ENCODE results near the gene BANP. TPM values are rescaled to one million over a fixed set of nuclear protein-coding genes. Genes with fewer than 3 reads are reported as not detected.
A peak's percentile ranks its signal among the peaks of the same experiment; 100 is the strongest.

BANP gene
- total RNA-seq, 1 donor from 2014 or later: 28.2 TPM

DNA sequence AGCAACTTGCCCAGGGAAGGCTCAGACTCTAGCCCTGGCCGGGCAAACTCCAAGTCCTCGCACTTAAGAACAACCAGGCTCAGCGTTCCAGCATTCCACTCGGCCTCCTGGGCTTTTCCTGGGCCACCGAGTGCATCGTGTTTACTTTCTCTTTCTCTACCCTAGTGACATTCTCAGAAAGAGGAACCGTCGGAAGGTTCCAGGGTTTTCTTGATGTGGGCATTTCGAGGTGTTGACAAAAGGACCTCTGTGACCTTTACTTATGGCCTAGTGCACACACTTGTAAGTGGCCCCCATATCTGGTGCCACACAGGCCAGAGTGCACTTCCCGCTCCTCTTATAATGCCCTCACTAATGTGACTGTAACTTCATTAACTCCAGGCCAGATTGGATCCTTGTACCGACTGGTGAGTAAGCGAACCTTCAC, 3.1 kb upstream of the BANP start:
- H3K9me3 ChIP-seq (ENCODE audit: control insufficient read depth in 3 of 3, low read length in 3 of 3): no peaks in the 10 kb centered on the region
- no peaks in the 10 kb centered on the region for H3K36me3 ChIP-seq (ENCODE audit: control insufficient read depth in 3 of 3, insufficient read depth in 3 of 3, low read length in 3 of 3)
- H3K27ac ChIP-seq (ENCODE audit: low read depth, low read length): no peak overlapping the region
- H3K4me1 ChIP-seq (ENCODE audit: control insufficient read depth in 3 of 3, insufficient read depth in 3 of 3, low read length in 3 of 3): peaks cover 18 to 21% (median 20%) of the 10 kb centered on the region in 3 donors
- H3K9ac ChIP-seq (ENCODE audit: low read depth in 1 of 3, low read length in 3 of 3): peak overlapping the region in 1 of 3 donors; percentile 16
- no peak overlapping the region for H3K4me3 ChIP-seq (ENCODE audit: low read length in 3 of 3)
- peaks cover 0 to 10% (median 0%) of the 10 kb centered on the region in 3 donors for H3K27me3 ChIP-seq (ENCODE audit: control insufficient read depth in 3 of 3, insufficient read depth in 3 of 3, low read length in 3 of 3)

DNA sequence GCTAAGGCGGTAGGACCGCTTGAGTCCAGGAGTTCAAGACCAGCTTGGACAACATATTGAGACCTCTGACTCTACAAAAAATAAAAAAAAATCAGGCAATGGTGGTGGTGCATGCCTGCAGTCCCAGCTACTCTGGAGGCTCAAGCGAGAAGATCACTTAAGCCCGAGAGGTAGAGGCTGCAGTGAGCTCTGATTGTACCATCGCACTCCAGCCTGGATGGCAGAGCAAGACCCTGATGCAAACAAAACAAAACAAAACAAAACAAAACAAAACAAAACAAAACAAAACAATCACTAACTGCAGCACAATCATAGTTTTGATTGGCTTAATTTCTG, 2.5 kb upstream of the BANP start:
- H3K9ac ChIP-seq (ENCODE audit: low read depth in 1 of 3, low read length in 3 of 3): no peak overlapping the region
- H3K9me3 ChIP-seq (ENCODE audit: control insufficient read depth in 3 of 3, low read length in 3 of 3): no peaks in the 10 kb centered on the region
- peaks cover 22 to 24% (median 23%) of the 10 kb centered on the region in 3 donors for H3K4me1 ChIP-seq (ENCODE audit: control insufficient read depth in 3 of 3, insufficient read depth in 3 of 3, low read length in 3 of 3)
- peaks cover 0 to 10% (median 0%) of the 10 kb centered on the region in 3 donors for H3K27me3 ChIP-seq (ENCODE audit: control insufficient read depth in 3 of 3, insufficient read depth in 3 of 3, low read length in 3 of 3)
- no peak overlapping the region for H3K4me3 ChIP-seq (ENCODE audit: low read length in 3 of 3)
- no peak overlapping the region for H3K27ac ChIP-seq (ENCODE audit: low read depth, low read length)
- no peaks in the 10 kb centered on the region for H3K36me3 ChIP-seq (ENCODE audit: control insufficient read depth in 3 of 3, insufficient read depth in 3 of 3, low read length in 3 of 3)

DNA sequence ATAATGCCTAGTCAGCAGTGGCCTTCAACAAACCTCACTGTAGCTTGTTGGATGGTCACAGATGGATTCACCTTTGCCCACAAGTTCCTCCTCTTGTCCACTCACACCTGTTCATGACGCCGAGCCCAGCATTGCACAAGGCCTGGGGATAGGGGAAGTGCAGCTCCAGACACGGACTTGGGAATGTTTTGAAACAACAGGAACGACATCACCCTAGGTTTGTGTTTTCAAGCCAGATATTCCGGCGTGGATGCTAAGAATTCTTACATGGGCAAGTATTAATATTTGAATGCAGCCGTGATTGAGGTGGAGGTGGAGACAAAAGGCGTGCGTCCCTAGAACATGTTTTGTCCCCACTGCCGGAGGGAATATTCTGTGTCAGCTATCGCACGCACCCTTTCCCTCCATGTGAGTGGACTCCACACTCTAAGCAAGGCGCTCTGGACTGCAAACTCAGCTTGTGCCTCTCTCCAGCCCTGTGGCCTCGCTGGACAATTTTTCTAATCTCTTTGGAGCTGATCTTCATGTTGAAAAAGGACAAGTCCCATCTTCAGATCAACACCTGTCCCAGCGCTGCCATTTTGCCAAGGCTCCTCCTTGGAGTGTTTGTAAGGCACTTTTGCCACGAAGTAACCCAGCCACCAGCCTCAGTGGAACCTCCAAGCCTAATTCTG, 2.0 kb upstream of the BANP start:
- H3K27me3 ChIP-seq (ENCODE audit: control insufficient read depth in 3 of 3, insufficient read depth in 3 of 3, low read length in 3 of 3): peaks cover 0 to 10% (median 0%) of the 10 kb centered on the region in 3 donors
- H3K9me3 ChIP-seq (ENCODE audit: control insufficient read depth in 3 of 3, low read length in 3 of 3): no peaks in the 10 kb centered on the region
- no peak overlapping the region for H3K4me3 ChIP-seq (ENCODE audit: low read length in 3 of 3)
- H3K4me1 ChIP-seq (ENCODE audit: control insufficient read depth in 3 of 3, insufficient read depth in 3 of 3, low read length in 3 of 3): peaks cover 23 to 27% (median 25%) of the 10 kb centered on the region in 3 donors
- H3K36me3 ChIP-seq (ENCODE audit: control insufficient read depth in 3 of 3, insufficient read depth in 3 of 3, low read length in 3 of 3): peaks cover 0 to 2% (median 0%) of the 10 kb centered on the region in 3 donors
- H3K9ac ChIP-seq (ENCODE audit: low read depth in 1 of 3, low read length in 3 of 3): no peak overlapping the region
- no peak overlapping the region for H3K27ac ChIP-seq (ENCODE audit: low read depth, low read length)

- Histone ChIP-seq H3K36me3 (ENCODE audit: control insufficient read depth in 3 of 3, insufficient read depth in 3 of 3, low read length in 3 of 3) (peaks cover 1 to 6% (median 2%) of the 10 kb centered on the region in 3 donors), H3K27me3 (ENCODE audit: control insufficient read depth in 3 of 3, insufficient read depth in 3 of 3, low read length in 3 of 3) (peaks cover 0 to 3% (median 0%) of the 10 kb centered on the region in 3 donors), H3K4me1 (ENCODE audit: control insufficient read depth in 3 of 3, insufficient read depth in 3 of 3, low read length in 3 of 3) (peaks cover 35 to 45% (median 40%) of the 10 kb centered on the region in 3 donors), H3K4me3 (ENCODE audit: low read length in 3 of 3) (peak overlapping the region; percentile 86 to 97 (median 90)), H3K27ac (ENCODE audit: low read depth, low read length) (peak overlapping the region; percentile 92), H3K9ac (ENCODE audit: low read depth in 1 of 3, low read length in 3 of 3) (peak overlapping the region; percentile 95 to 98 (median 95)), H3K9me3 (ENCODE audit: control insufficient read depth in 3 of 3, low read length in 3 of 3) (no peaks in the 10 kb centered on the region)
These were observed 611 bp downstream of the BANP start for GRCh38 chr16:87951552-87952538.

DNA sequence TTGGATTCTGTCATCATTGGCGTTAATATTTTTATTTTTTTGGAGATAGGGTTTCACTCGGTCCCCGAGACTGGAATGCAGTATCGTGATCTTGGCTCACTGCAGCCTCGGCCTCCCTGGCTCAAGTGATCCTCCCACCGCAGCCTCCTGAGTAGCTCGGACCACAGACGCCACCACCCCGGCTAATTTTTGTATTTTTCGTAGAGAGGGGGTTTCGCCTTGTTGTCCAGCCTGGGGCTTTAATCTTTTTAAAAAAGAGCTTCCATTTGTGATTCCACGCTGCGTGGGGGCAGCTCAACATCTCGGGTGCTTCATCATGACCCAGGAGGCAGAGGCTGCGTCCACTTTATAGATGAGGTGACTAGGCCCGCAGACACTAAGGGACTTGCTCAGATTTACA, 1.5 kb downstream of the BANP start:
- H3K4me3 ChIP-seq (ENCODE audit: low read length in 3 of 3): peak overlapping the region in 2 of 3 donors; percentile 86 to 90
- H3K9ac ChIP-seq (ENCODE audit: low read depth in 1 of 3, low read length in 3 of 3): peak overlapping the region in 2 of 3 donors; percentile 36 to 95
- no peak overlapping the region for H3K27ac ChIP-seq (ENCODE audit: low read depth, low read length)
- no peaks in the 10 kb centered on the region for H3K9me3 ChIP-seq (ENCODE audit: control insufficient read depth in 3 of 3, low read length in 3 of 3)
- H3K4me1 ChIP-seq (ENCODE audit: control insufficient read depth in 3 of 3, insufficient read depth in 3 of 3, low read length in 3 of 3): peaks cover 39 to 47% (median 40%) of the 10 kb centered on the region in 3 donors
- H3K36me3 ChIP-seq (ENCODE audit: control insufficient read depth in 3 of 3, insufficient read depth in 3 of 3, low read length in 3 of 3): peaks cover 6 to 7% (median 6%) of the 10 kb centered on the region in 3 donors
- no peaks in the 10 kb centered on the region for H3K27me3 ChIP-seq (ENCODE audit: control insufficient read depth in 3 of 3, insufficient read depth in 3 of 3, low read length in 3 of 3)

DNA sequence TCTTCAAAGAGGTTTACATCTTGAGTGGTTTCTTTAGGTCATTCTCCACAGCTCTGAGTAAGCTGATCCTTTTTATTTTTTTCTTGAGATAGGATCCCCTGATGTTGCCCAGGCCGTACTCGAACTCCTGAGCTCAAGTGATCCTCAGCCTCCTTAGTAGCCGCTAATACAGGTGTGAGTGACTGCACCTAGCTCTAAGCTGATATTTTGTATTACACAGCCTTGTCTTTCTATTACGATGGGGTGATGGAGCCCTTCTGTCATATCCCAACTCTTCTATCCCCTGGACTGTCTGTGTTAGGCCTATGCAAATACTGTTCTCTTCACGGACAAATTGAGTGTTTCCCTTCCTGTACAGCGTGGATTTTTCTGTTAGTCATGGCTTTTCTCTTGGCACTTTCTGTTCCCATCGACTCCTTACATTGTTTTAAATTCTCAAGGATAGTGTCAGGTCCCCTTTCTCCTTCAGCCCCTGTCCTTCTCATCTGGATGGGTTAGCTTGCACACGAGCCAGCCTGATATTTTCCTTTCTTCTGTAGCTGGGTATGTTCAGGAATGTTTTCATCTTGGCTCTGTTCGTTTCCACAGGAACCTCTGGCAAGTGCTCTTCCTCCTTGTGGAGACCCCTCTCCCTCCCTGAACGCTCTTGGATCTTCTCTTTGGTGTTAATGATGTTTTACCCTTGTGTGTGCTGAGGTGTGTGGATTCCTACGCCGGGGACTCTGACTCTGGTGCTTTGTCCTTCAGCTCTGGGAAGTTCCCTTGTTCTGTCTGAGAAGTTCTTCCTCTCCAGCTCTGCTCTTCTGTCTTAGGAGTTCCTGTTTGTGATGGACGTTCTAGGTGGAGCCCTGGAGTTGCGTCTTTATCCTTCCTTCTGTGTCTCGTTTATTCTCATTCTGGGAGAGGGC, 2.3 kb downstream of the BANP start:
- H3K27me3 ChIP-seq (ENCODE audit: control insufficient read depth in 3 of 3, insufficient read depth in 3 of 3, low read length in 3 of 3): no peaks in the 10 kb centered on the region
- H3K4me3 ChIP-seq (ENCODE audit: low read length in 3 of 3): no peak overlapping the region
- peak overlapping the region; percentile 43 for H3K27ac ChIP-seq (ENCODE audit: low read depth, low read length)
- peak overlapping the region in 2 of 3 donors; percentile 36 to 62 for H3K9ac ChIP-seq (ENCODE audit: low read depth in 1 of 3, low read length in 3 of 3)
- H3K9me3 ChIP-seq (ENCODE audit: control insufficient read depth in 3 of 3, low read length in 3 of 3): no peaks in the 10 kb centered on the region
- H3K4me1 ChIP-seq (ENCODE audit: control insufficient read depth in 3 of 3, insufficient read depth in 3 of 3, low read length in 3 of 3): peaks cover 39 to 47% (median 41%) of the 10 kb centered on the region in 3 donors
- H3K36me3 ChIP-seq (ENCODE audit: control insufficient read depth in 3 of 3, insufficient read depth in 3 of 3, low read length in 3 of 3): peaks cover 6 to 7% (median 6%) of the 10 kb centered on the region in 3 donors

- H3K9ac ChIP-seq (ENCODE audit: low read depth in 1 of 3, low read length in 3 of 3): peak overlapping the region; percentile 17 to 45 (median 30)
- H3K4me3 ChIP-seq (ENCODE audit: low read length in 3 of 3): no peak overlapping the region
- H3K4me1 ChIP-seq (ENCODE audit: control insufficient read depth in 3 of 3, insufficient read depth in 3 of 3, low read length in 3 of 3): peaks cover 41 to 47% (median 47%) of the 10 kb centered on the region in 3 donors
These were observed 3.1 kb downstream of the BANP start for GRCh38 chr16:87954361-87954760.

DNA sequence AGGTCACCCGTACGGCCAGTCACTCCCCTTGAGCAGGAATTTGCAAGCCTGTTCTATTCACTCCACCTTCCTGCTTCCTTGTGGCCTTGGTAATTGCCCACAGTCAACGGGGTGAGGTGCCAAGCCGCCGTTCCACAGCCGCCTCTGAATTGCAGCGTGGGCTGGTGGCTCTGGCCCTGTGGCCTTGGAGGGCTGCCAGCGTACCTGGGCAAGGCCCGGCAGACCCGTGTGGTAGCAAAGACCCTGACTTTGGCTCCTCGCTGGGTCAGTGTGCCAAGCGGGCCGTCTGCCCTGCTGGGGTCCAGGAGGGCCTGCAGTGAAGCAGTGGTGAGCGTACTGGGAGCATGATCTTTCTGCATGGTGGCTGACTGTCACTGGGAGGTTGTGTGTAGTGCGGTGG, 3.6 kb downstream of the BANP start:
- H3K9ac ChIP-seq (ENCODE audit: low read depth in 1 of 3, low read length in 3 of 3): peak overlapping the region; percentile 17 to 45 (median 30)
- H3K4me3 ChIP-seq (ENCODE audit: low read length in 3 of 3): no peak overlapping the region
- peak overlapping the region; percentile 43 for H3K27ac ChIP-seq (ENCODE audit: low read depth, low read length)
- H3K9me3 ChIP-seq (ENCODE audit: control insufficient read depth in 3 of 3, low read length in 3 of 3): no peaks in the 10 kb centered on the region
- no peaks in the 10 kb centered on the region for H3K27me3 ChIP-seq (ENCODE audit: control insufficient read depth in 3 of 3, insufficient read depth in 3 of 3, low read length in 3 of 3)
- peaks cover 6 to 7% (median 6%) of the 10 kb centered on the region in 3 donors for H3K36me3 ChIP-seq (ENCODE audit: control insufficient read depth in 3 of 3, insufficient read depth in 3 of 3, low read length in 3 of 3)
- H3K4me1 ChIP-seq (ENCODE audit: control insufficient read depth in 3 of 3, insufficient read depth in 3 of 3, low read length in 3 of 3): peaks cover 42 to 48% (median 47%) of the 10 kb centered on the region in 3 donors

More at GRCh38 chr16:87954361-87954760, 3.1 kb downstream of the BANP start:
- peaks cover 6 to 7% (median 6%) of the 10 kb centered on the region in 3 donors for H3K36me3 ChIP-seq (ENCODE audit: control insufficient read depth in 3 of 3, insufficient read depth in 3 of 3, low read length in 3 of 3)
- peak overlapping the region; percentile 43 for H3K27ac ChIP-seq (ENCODE audit: low read depth, low read length)
- no peaks in the 10 kb centered on the region for H3K9me3 ChIP-seq (ENCODE audit: control insufficient read depth in 3 of 3, low read length in 3 of 3)
- H3K27me3 ChIP-seq (ENCODE audit: control insufficient read depth in 3 of 3, insufficient read depth in 3 of 3, low read length in 3 of 3): no peaks in the 10 kb centered on the region
